CD4-positive, alpha-beta memory T cell (primary cell): ENCODE measurements around the gene NUDT7. TPM values are rescaled to one million over a fixed set of nuclear protein-coding genes. Genes with fewer than 3 reads are reported as not detected.

Experiments
- CTCF ChIA-PET: fragments of 350-600 bp; sonication (Branson Sonifier 250); formaldehyde crosslinking; loops from one replicate; lab custom pipeline; 2021; ENCODE audit warnings: inconsistent platforms; ENCODE audit not compliant: partially characterized antibody; lab: Charles Lee
- POLR2A ChIA-PET: fragments of 350-600 bp; sonication (Branson Sonifier 250); formaldehyde crosslinking; loops from one replicate; lab custom pipeline; 2021; ENCODE audit not compliant: partially characterized antibody; lab: Charles Lee
- DNase-seq, 5 donors: peaks; one replicate each; pipeline versions ENCODE4 v3.0.0 to v3.0.0-alpha.2; 2020 to 2022; ENCODE audit warnings: mixed read lengths in 1 of 5
- H3K27ac ChIP-seq: one replicate; pipeline ENCODE4 v1.7.0; 2013; ENCODE audit warnings: low read depth, low read length
- H3K27me3 ChIP-seq: 2 replicates; pipeline ENCODE4 v1.7.0; 2013; ENCODE audit warnings: mild to moderate bottlenecking, low read length, moderate library complexity; ENCODE audit not compliant: insufficient read depth
- H3K36me3 ChIP-seq: 2 replicates; pipeline ENCODE4 v1.7.0; 2013; ENCODE audit warnings: mild to moderate bottlenecking, low read length, moderate library complexity; ENCODE audit not compliant: insufficient read depth
- H3K4me1 ChIP-seq: 2 replicates; pipeline ENCODE4 v1.7.0; 2013; ENCODE audit warnings: mild to moderate bottlenecking, low read length, moderate library complexity; ENCODE audit not compliant: insufficient read depth
- H3K4me3 ChIP-seq, 2 donors: one replicate each; pipeline ENCODE4 v1.7.0; 2013; ENCODE audit warnings: low read length in 2 of 2, mild to moderate bottlenecking in 1 of 2
- H3K9me3 ChIP-seq, 2 donors: one replicate each; pipeline ENCODE4 v1.7.0; 2013; ENCODE audit warnings: low read length in 2 of 2, control low read depth in 1 of 2; ENCODE audit not compliant: control insufficient read depth in 1 of 2
- H3K27ac Mint-ChIP-seq, 7 donors: one replicate each; pipeline ENCODE4 v1.8.0; 2020 to 2021; ENCODE audit warnings: mixed read lengths in 7 of 7, mild to moderate bottlenecking in 6 of 7, inconsistent platforms in 3 of 7, moderate library complexity in 3 of 7
- H3K27me3 Mint-ChIP-seq, 2 donors: one replicate each; pipeline ENCODE4 v1.8.0; 2020 to 2021; ENCODE audit warnings: mixed read lengths in 2 of 2
- H3K36me3 Mint-ChIP-seq, 2 donors: one replicate each; pipeline ENCODE4 v1.8.0; 2020 to 2021; ENCODE audit warnings: mixed read lengths in 2 of 2, inconsistent platforms in 1 of 2, mild to moderate bottlenecking in 1 of 2
- H3K4me1 Mint-ChIP-seq, 4 donors: one replicate each; pipeline ENCODE4 v1.8.0; 2020 to 2021; ENCODE audit warnings: mixed read lengths in 4 of 4, mild to moderate bottlenecking in 1 of 4
- H3K4me3 Mint-ChIP-seq, 8 donors: one replicate each; pipeline ENCODE4 v1.8.0; 2020 to 2021; ENCODE audit warnings: mixed read lengths in 8 of 8, mild to moderate bottlenecking in 7 of 8, moderate library complexity in 6 of 8, inconsistent platforms in 3 of 8
- H3K9me3 Mint-ChIP-seq, 8 donors: one replicate each; pipeline ENCODE4 v1.8.0; 2020 to 2021; ENCODE audit warnings: mixed read lengths in 8 of 8, mild to moderate bottlenecking in 5 of 8, inconsistent platforms in 3 of 8, moderate library complexity in 1 of 8
- intact Hi-C: fragments of 100-400 bp; cut with micrococcal nuclease; formaldehyde crosslinking; loops from one replicate; pipeline ENCODE4 v1.15.1; 2023
- polyA plus RNA-seq, 2 donors: library from polyadenylated mRNA; unstranded; fragments of 300-500 nt; fragmentation: Illumina TruSeq; gene quantifications; one replicate each; pipeline ENCODE4 v1.2.3, GENCODE V29; 2021
- total RNA-seq, 2 experiments: library from RNA; stranded (reverse); gene quantifications; one replicate each; pipeline ENCODE4 v1.2.3, GENCODE V29; 2021

The NUDT7 gene
- total and polyA plus RNA-seq, 4 experiments from 2014 or later: 9.8 to 17.4 (median 11.5) TPM

- no peak overlapping the region for H3K4me3 Mint-ChIP-seq
- H3K36me3 Mint-ChIP-seq: no peaks in the 10 kb centered on the region
- no peak for DNase-seq
- H3K27me3 ChIP-seq: no peaks in the 10 kb centered on the region
- no peaks in the 10 kb centered on the region for H3K9me3 ChIP-seq
- peaks cover 0 to 2% (median 0%) of the 10 kb centered on the region in 8 donors for H3K9me3 Mint-ChIP-seq
- no peak overlapping the region for H3K27ac Mint-ChIP-seq
- intact Hi-C loops: no loop called here
- POLR2A ChIA-PET: no interaction called here
- no peak overlapping the region for H3K27ac ChIP-seq
- CTCF ChIA-PET: no interaction called here
- no peak overlapping the region for H3K4me3 ChIP-seq
- no peaks in the 10 kb centered on the region for H3K36me3 ChIP-seq
- H3K4me1 Mint-ChIP-seq: no peaks in the 10 kb centered on the region
- no peaks in the 10 kb centered on the region for H3K4me1 ChIP-seq
- H3K27me3 Mint-ChIP-seq: peaks cover 5 to 9% of the 10 kb centered on the region in 2 donors
Measured at GRCh38 chr16:77767826-77768225, 45.5 kb downstream of the NUDT7 start.

GRCh38 chr16:77775911-77776909, 53.9 kb downstream of the NUDT7 start:
- intact Hi-C loops: no loop called here
- no peaks in the 10 kb centered on the region for H3K4me1 Mint-ChIP-seq

GRCh38 chr16:77777745-77778144, 55.4 kb downstream of the NUDT7 start:
- Mint-ChIP-seq H3K4me3 (no peak overlapping the region), H3K4me1 (no peaks in the 10 kb centered on the region), H3K36me3 (no peaks in the 10 kb centered on the region), H3K27ac (no peak overlapping the region), H3K27me3 (peaks cover 4 to 12% of the 10 kb centered on the region in 2 donors), H3K9me3 (no peaks in the 10 kb centered on the region)
- no peak overlapping the region for H3K4me3 ChIP-seq
- no peaks in the 10 kb centered on the region for H3K36me3 ChIP-seq
- no peaks in the 10 kb centered on the region for H3K9me3 ChIP-seq
- H3K27ac ChIP-seq: no peak overlapping the region
- no peak for DNase-seq
- H3K4me1 ChIP-seq: no peaks in the 10 kb centered on the region
- no peaks in the 10 kb centered on the region for H3K27me3 ChIP-seq
- intact Hi-C loops: no loop called here
- CTCF ChIA-PET: no interaction called here
- POLR2A ChIA-PET: no interaction called here

More at GRCh38 chr16:77775911-77776909, 53.9 kb downstream of the NUDT7 start:
- ChIA-PET POLR2A (no interaction called here), CTCF (no interaction called here)
- Mint-ChIP-seq H3K27ac (no peak overlapping the region), H3K9me3 (no peaks in the 10 kb centered on the region), H3K36me3 (no peaks in the 10 kb centered on the region), H3K4me3 (no peak overlapping the region), H3K27me3 (peaks cover 3 to 12% of the 10 kb centered on the region in 2 donors)
- no peak for DNase-seq
- Histone ChIP-seq H3K9me3 (no peaks in the 10 kb centered on the region), H3K4me1 (no peaks in the 10 kb centered on the region), H3K36me3 (no peaks in the 10 kb centered on the region), H3K27ac (no peak overlapping the region), H3K27me3 (no peaks in the 10 kb centered on the region), H3K4me3 (no peak overlapping the region)

GRCh38 chr16:77780378-77780837, 58.1 kb downstream of the NUDT7 start:
- H3K9me3 ChIP-seq: no peaks in the 10 kb centered on the region
- no peak for DNase-seq
- no peak overlapping the region for H3K27ac Mint-ChIP-seq
- CTCF ChIA-PET: no interaction called here
- no peaks in the 10 kb centered on the region for H3K4me1 Mint-ChIP-seq
- H3K4me3 ChIP-seq: no peak overlapping the region
- H3K36me3 Mint-ChIP-seq: no peaks in the 10 kb centered on the region
- H3K27me3 Mint-ChIP-seq: peaks cover 6 to 10% of the 10 kb centered on the region in 2 donors
- POLR2A ChIA-PET: no interaction called here
- H3K27me3 ChIP-seq: peaks cover 2% of the 10 kb centered on the region
- no peaks in the 10 kb centered on the region for H3K36me3 ChIP-seq
- no peaks in the 10 kb centered on the region for H3K9me3 Mint-ChIP-seq
- no peak overlapping the region for H3K4me3 Mint-ChIP-seq
- intact Hi-C loops: no loop called here
- H3K4me1 ChIP-seq: no peaks in the 10 kb centered on the region
- no peak overlapping the region for H3K27ac ChIP-seq

- no peaks in the 10 kb centered on the region for H3K36me3 ChIP-seq
- no peaks in the 10 kb centered on the region for H3K36me3 Mint-ChIP-seq
- H3K27me3 Mint-ChIP-seq: peaks cover 7 to 12% of the 10 kb centered on the region in 2 donors
- H3K27ac ChIP-seq: no peak overlapping the region
- intact Hi-C loops: no loop called here
- H3K4me1 Mint-ChIP-seq: no peaks in the 10 kb centered on the region
- no peak overlapping the region for H3K4me3 Mint-ChIP-seq
- no peak overlapping the region for H3K4me3 ChIP-seq
- CTCF ChIA-PET: no interaction called here
- POLR2A ChIA-PET: no interaction called here
- peaks cover 4% of the 10 kb centered on the region for H3K27me3 ChIP-seq
- H3K9me3 Mint-ChIP-seq: no peaks in the 10 kb centered on the region
- no peaks in the 10 kb centered on the region for H3K4me1 ChIP-seq
- H3K9me3 ChIP-seq: no peaks in the 10 kb centered on the region
- no peak for DNase-seq
- no peak overlapping the region for H3K27ac Mint-ChIP-seq
Measured at GRCh38 chr16:77781091-77781490, 58.8 kb downstream of the NUDT7 start.

GRCh38 chr16:77782694-77783093, 60.4 kb downstream of the NUDT7 start:
- no peak overlapping the region for H3K27ac ChIP-seq
- no peak overlapping the region for H3K27ac Mint-ChIP-seq
- no peak overlapping the region for H3K4me3 Mint-ChIP-seq
- peaks cover 16 to 23% of the 10 kb centered on the region in 2 donors for H3K27me3 Mint-ChIP-seq
- ChIA-PET CTCF (interaction anchor here (1.4 kb wide), 1 partner anchor 9 kb away, joined by 3 read pairs; no protein-coding TSS in a partner anchor), POLR2A (no interaction called here)
- peaks cover 11% of the 10 kb centered on the region for H3K27me3 ChIP-seq
- DNase-seq: no peak
- H3K9me3 Mint-ChIP-seq: no peaks in the 10 kb centered on the region
- intact Hi-C loops: no loop called here
- H3K4me1 ChIP-seq: no peaks in the 10 kb centered on the region
- H3K36me3 ChIP-seq: no peaks in the 10 kb centered on the region
- H3K4me1 Mint-ChIP-seq: peaks cover 0 to 3% (median 2%) of the 10 kb centered on the region in 4 donors
- H3K4me3 ChIP-seq: no peak overlapping the region
- H3K9me3 ChIP-seq: no peaks in the 10 kb centered on the region
- H3K36me3 Mint-ChIP-seq: no peaks in the 10 kb centered on the region

- no peak overlapping the region for H3K27ac Mint-ChIP-seq
- ChIA-PET CTCF (no interaction called here), POLR2A (no interaction called here)
- H3K9me3 Mint-ChIP-seq: no peaks in the 10 kb centered on the region
- Histone ChIP-seq H3K9me3 (no peaks in the 10 kb centered on the region), H3K27ac (no peak overlapping the region), H3K4me1 (peaks cover 5% of the 10 kb centered on the region), H3K4me3 (no peak overlapping the region), H3K27me3 (peaks cover 16% of the 10 kb centered on the region), H3K36me3 (no peaks in the 10 kb centered on the region)
- DNase-seq: no peak
- H3K4me1 Mint-ChIP-seq: peaks cover 4 to 18% (median 6%) of the 10 kb centered on the region in 4 donors
- peaks cover 25 to 31% of the 10 kb centered on the region in 2 donors for H3K27me3 Mint-ChIP-seq
- intact Hi-C loops: no loop called here
- no peaks in the 10 kb centered on the region for H3K36me3 Mint-ChIP-seq
- no peak overlapping the region for H3K4me3 Mint-ChIP-seq
Measured at GRCh38 chr16:77784441-77785372, 62.4 kb downstream of the NUDT7 start.
